PC-3 (cell line): ENCODE data around the gene MRI1. TPM values are rescaled to one million over a fixed set of nuclear protein-coding genes. Genes with fewer than 3 reads are reported as not detected.
"Not testable (repeated sequence)": the region's sequence is repeated elsewhere in the genome, so short reads cannot be mapped to it uniquely, and the experiment has no call there.

Source experiments
- ATAC-seq: fragments of 200-7000 bp; cut with Tn5 transposase; 2 replicates; pipeline ENCODE4 v1.9.1; 2020; ENCODE audit warnings: mild to moderate bottlenecking, moderate library complexity
- BruUV-seq: library from RNA; stranded (reverse); fragments of 400-500 nt; replicated peaks from 2 replicates; lab custom pipeline; 2021; lab: Mats Ljungman, UMichigan
- CTCF ChIA-PET: fragments of 300-600 bp; sonication (Branson Sonifier 250); formaldehyde crosslinking; loops from one replicate; lab custom pipeline; 2022; ENCODE audit warnings: antibody characterized with exemption; lab: Charles Lee
- POLR2A ChIA-PET: fragments of 300-600 bp; sonication (Branson Sonifier 250); formaldehyde crosslinking; loops from one replicate; lab custom pipeline; 2022; ENCODE audit warnings: antibody characterized with exemption; ENCODE audit not compliant: unreplicated experiment; lab: Charles Lee
- DNase-seq: peaks from one replicate; pipeline ENCODE4 v3.0.0-alpha.2; 2015
- H2AFZ ChIP-seq: fragments of 300-600 bp; sonication (generic); 2 replicates; pipeline ENCODE4 v1.6.0; 2016; ENCODE audit warnings: antibody characterized with exemption, low read length
- H3F3A ChIP-seq: fragments of 300-600 bp; sonication (generic); one replicate; pipeline ENCODE4 v1.6.0; 2017; ENCODE audit warnings: antibody characterized with exemption, low read length, control low read depth, mild to moderate bottlenecking; ENCODE audit not compliant: unreplicated experiment
- H3K27ac ChIP-seq: fragments of 300-600 bp; sonication (generic); 2 replicates; pipeline ENCODE4 v1.5.1; 2016; ENCODE audit warnings: mild to moderate bottlenecking, low read length
- H3K27me3 ChIP-seq: fragments of 300-600 bp; sonication (generic); 2 replicates; pipeline ENCODE4 v1.6.1; 2016; ENCODE audit warnings: low read length, mixed read lengths
- H3K36me3 ChIP-seq: fragments of 300-600 bp; sonication (generic); 2 replicates; pipeline ENCODE4 v1.6.1; 2016; ENCODE audit warnings: low read depth, mixed run types, low read length, mixed read lengths
- H3K4me1 ChIP-seq: fragments of 300-600 bp; sonication (generic); 2 replicates; pipeline ENCODE4 v1.5.1; 2016; ENCODE audit warnings: low read length; ENCODE audit not compliant: insufficient read depth
- H3K4me2 ChIP-seq: fragments of 300-600 bp; sonication (generic); 2 replicates; pipeline ENCODE4 v1.6.0; 2016; ENCODE audit warnings: low read length
- H3K4me3 ChIP-seq: fragments of 300-600 bp; sonication (generic); 2 replicates; pipeline ENCODE4 v1.5.1; 2016; ENCODE audit warnings: mild to moderate bottlenecking, low read length, mixed read lengths
- H3K79me2 ChIP-seq: fragments of 300-600 bp; sonication (generic); 2 replicates; pipeline ENCODE4 v1.6.1; 2017; ENCODE audit warnings: low read length, mixed read lengths
- H3K9ac ChIP-seq: fragments of 300-600 bp; sonication (generic); 2 replicates; pipeline ENCODE4 v1.6.0; 2016; ENCODE audit warnings: mild to moderate bottlenecking, low read length
- H3K9me2 ChIP-seq: fragments of 300-600 bp; sonication (generic); replicated peaks from 2 replicates; pipeline ENCODE4 v1.6.1; 2016; ENCODE audit warnings: mixed run types, low read length, mixed read lengths
- H3K9me3 ChIP-seq: fragments of 300-600 bp; sonication (generic); 2 replicates; pipeline ENCODE4 v1.6.1; 2016; ENCODE audit warnings: low read length, mixed read lengths
- H4K20me1 ChIP-seq: fragments of 300-600 bp; sonication (generic); 2 replicates; pipeline ENCODE4 v1.6.1; 2016; ENCODE audit warnings: low read length, mixed read lengths
- CTCF ChIP-seq: fragments of 300-600 bp; sonication (generic); conservative IDR thresholded peaks from 2 replicates; pipeline ENCODE4 v1.5.1; 2017; ENCODE audit warnings: antibody characterized with exemption, low read depth, mild to moderate bottlenecking, low read length
- EZH2 ChIP-seq: fragments of 300-600 bp; sonication (generic); IDR thresholded peaks from one replicate; pipeline ENCODE4 v1.6.1; 2017; ENCODE audit warnings: antibody characterized with exemption, mild to moderate bottlenecking, low read length; ENCODE audit not compliant: unreplicated experiment
- EZH2phosphoT487 ChIP-seq: fragments of 300-600 bp; sonication (generic); IDR thresholded peaks from 2 replicates; pipeline ENCODE4 v1.6.1; 2018; ENCODE audit warnings: mild to moderate bottlenecking, antibody characterized with exemption, low read length, borderline replicate concordance
- intact Hi-C: fragments of 100-400 bp; cut with micrococcal nuclease; formaldehyde crosslinking; loops from 2 replicates; pipeline ENCODE4 v1.9.0; 2023
- total RNA-seq: library from RNA; depleted of rRNA; stranded (reverse); fragments of >200 nt; gene quantifications from 2 replicates; pipeline ENCODE4 v1.2.3, GENCODE V29; 2014

The MRI1 gene
- total RNA-seq, 1 experiment from 2014 or later: 85.2 TPM

- Histone ChIP-seq H4K20me1 (0 out of 2 replicates have a peak, but pooled peaks cover 3% of the 10 kb centered on the region), H3K79me2 (peaks cover 27% of the 10 kb centered on the region), H3K4me3 (no peak overlapping the region), H3K36me3 (peaks cover 27% of the 10 kb centered on the region), H3K9me3 (no peaks in the 10 kb centered on the region), H3F3A (peaks cover 3% of the 10 kb centered on the region), H3K27ac (no peak overlapping the region), H3K9me2 (no peaks in the 10 kb centered on the region), H3K9ac (no peak overlapping the region), H2AFZ (no peak overlapping the region), H3K27me3 (no peaks in the 10 kb centered on the region), H3K4me1 (peaks cover 14% of the 10 kb centered on the region), H3K4me2 (no peak overlapping the region)
- ChIA-PET POLR2A (no interaction called here), CTCF (no interaction called here)
- ATAC-seq (no peak), DNase-seq (no peak)
- no TSS peak for BruUV-seq
- intact Hi-C loops: no loop called here
- TF ChIP-seq CTCF: no peak
- no peak for TF ChIP-seq EZH2phosphoT487
- no peak for TF ChIP-seq EZH2
Measured at GRCh38 chr19:13778398-13778797, 14.1 kb downstream of the MRI1 start.

GRCh38 chr19:13778847-13779246, 14.5 kb downstream of the MRI1 start:
- H3K9me2 ChIP-seq: no peaks in the 10 kb centered on the region
- BruUV-seq: no TSS peak

GRCh38 chr19:13779794-13780193, 15.5 kb downstream of the MRI1 start:
- H3K4me3 ChIP-seq, ATAC-seq, H3K4me2 ChIP-seq, H2AFZ ChIP-seq, BruUV-seq, H3K27me3 ChIP-seq, H3K9me3 ChIP-seq, H4K20me1 ChIP-seq, H3K9ac ChIP-seq, CTCF ChIA-PET, DNase-seq, H3F3A ChIP-seq, POLR2A ChIA-PET, H3K27ac ChIP-seq, H3K9me2 ChIP-seq: not testable (repeated sequence)
- H3K79me2 ChIP-seq: peaks cover 21% of the 10 kb centered on the region
- H3K4me1 ChIP-seq: peaks cover 14% of the 10 kb centered on the region
- H3K36me3 ChIP-seq: peaks cover 27% of the 10 kb centered on the region
- intact Hi-C loops: loop anchor here (10.0 kb wide), 1 partner anchor 295 kb away; the partner anchor contains the start of gene MISP3

More at GRCh38 chr19:13778847-13779246, 14.5 kb downstream of the MRI1 start:
- Histone ChIP-seq H3K4me1 (peaks cover 14% of the 10 kb centered on the region), H4K20me1 (0 out of 2 replicates have a peak, but pooled peaks cover 3% of the 10 kb centered on the region), H3K79me2 (peaks cover 27% of the 10 kb centered on the region), H3K9me3 (no peaks in the 10 kb centered on the region), H3K27ac (no peak overlapping the region), H2AFZ (no peak overlapping the region), H3K36me3 (peaks cover 27% of the 10 kb centered on the region), H3K9ac (no peak overlapping the region), H3K4me2 (no peak overlapping the region), H3K27me3 (no peaks in the 10 kb centered on the region), H3F3A (peaks cover 7% of the 10 kb centered on the region), H3K4me3 (no peak overlapping the region)
- DNase-seq (no peak), ATAC-seq (no peak)
- TF ChIP-seq CTCF (no peak), EZH2 (no peak), EZH2phosphoT487 (no peak)
- CTCF ChIA-PET: no interaction called here
- POLR2A ChIA-PET: no interaction called here
- intact Hi-C loops: no loop called here
